HPDE6-E6E7 (cell line): ENCODE data around the gene FGF8.

Experiments used
- DNase-seq: peaks from one replicate; pipeline ENCODE4 v3.0.0; 2011; ENCODE audit warnings: missing footprints; ENCODE audit errors: extremely low spot score

FGF8 gene

GRCh38 chr10:101725296-101726114 lies 50.4 kb downstream of the FGF8 start:
- no peak for DNase-seq

GRCh38 chr10:101724446-101724845 lies 51.5 kb downstream of the FGF8 start:
- DNase-seq, result no peak

- DNase-seq, result no peak
Measured at GRCh38 chr10:101723176-101723575, 52.7 kb downstream of the FGF8 start.

GRCh38 chr10:101721806-101722205 lies 54.1 kb downstream of the FGF8 start:
- DNase-seq, result no peak

- no peak for DNase-seq
Measured at GRCh38 chr10:101720606-101721230, 55.2 kb downstream of the FGF8 start.
